ENCODE measurements around the gene KRTCAP3. TPM values are rescaled to one million over a fixed set of nuclear protein-coding genes. Genes with fewer than 3 reads are reported as not detected.

Gene KRTCAP3
- total RNA-seq, 1 experiment from 2014 or later = 49.9 TPM

DNA sequence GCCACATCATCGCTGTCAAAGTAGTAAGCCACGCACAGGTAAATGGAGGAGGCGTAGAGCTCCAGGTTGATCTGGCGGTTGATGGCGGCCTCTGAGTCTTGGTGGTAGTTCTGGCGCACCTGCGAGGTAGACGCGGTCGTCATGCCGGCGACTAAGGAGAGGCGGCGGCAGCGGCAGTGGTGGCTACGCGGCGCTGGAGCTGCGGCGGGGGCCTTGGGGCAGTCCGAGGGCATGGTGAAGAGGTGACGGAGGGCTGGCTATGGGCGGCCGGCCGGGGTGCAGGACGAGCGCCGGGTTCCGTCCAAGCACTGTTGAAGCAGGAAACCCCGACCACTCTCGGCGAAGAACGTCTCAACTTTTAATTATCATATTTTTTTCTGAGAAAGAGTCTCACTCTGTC is 49.0 kb upstream of the KRTCAP3 start:
- H4K20me1 ChIP-seq (ENCODE audit: control insufficient read depth, insufficient read depth, insufficient read length) = no peaks in the 10 kb centered on the region
- WGBS (ENCODE audit: extremely low coverage, insufficient read length, low lambda C conversion rate) = no CpG with 5 or more reads among the region's 33 CpGs
- H3K27ac Mint-ChIP-seq = no peak overlapping the region

More for the DNA sequence above, 49.0 kb upstream of the KRTCAP3 start:
- Histone ChIP-seq H2BK15ac (ENCODE audit: low read depth, low read length) (no peak overlapping the region), H2BK5ac (ENCODE audit: insufficient read length, low read length) (no peak overlapping the region), H3K18ac (ENCODE audit: insufficient read length, low read depth, low read length) (no peak overlapping the region), H3K23ac (ENCODE audit: insufficient read length, low read depth, low read length) (no peak overlapping the region), H2AK5ac (ENCODE audit: insufficient read length, low read length) (no peak overlapping the region), H2BK12ac (ENCODE audit: insufficient read length, low read depth, low read length) (no peak overlapping the region), H3K27me3 (ENCODE audit: insufficient read depth, low read length) (no peaks in the 10 kb centered on the region), H3K9ac (ENCODE audit: extremely low read depth, insufficient read length, low read length) (no peak overlapping the region), H3K79me1 (ENCODE audit: insufficient read depth, low read depth, low read length, poor library complexity, severe bottlenecking) (peaks cover 10% of the 10 kb centered on the region), H3K56ac (ENCODE audit: insufficient read length, low read depth, low read length) (no peak overlapping the region), H3K4ac (ENCODE audit: low read depth, low read length) (no peak overlapping the region), H3K27ac (ENCODE audit: insufficient read length, low read depth, low read length) (no peak overlapping the region), H3K9me3 (ENCODE audit: control insufficient read depth, low read depth, low read length) (no peaks in the 10 kb centered on the region), H4K5ac (ENCODE audit: insufficient read length, low read depth, low read length) (no peak overlapping the region), H4K91ac (ENCODE audit: insufficient read length, low read depth, low read length) (no peak overlapping the region), H3K79me2 (ENCODE audit: insufficient read depth, low read length) (peaks cover 41% of the 10 kb centered on the region; the same call in 1 of the 2 replicates), H2BK120ac (ENCODE audit: low read depth, low read length, poor library complexity, severe bottlenecking) (no peak overlapping the region), H2AFZ (ENCODE audit: low read length) (no peak overlapping the region), H4K8ac (replicated peaks; ENCODE audit: insufficient read length, low read depth, low read length) (no peak overlapping the region), H3T11ph (ENCODE audit: low read length) (no peak overlapping the region), H2BK20ac (ENCODE audit: low read depth, low read length, poor library complexity, severe bottlenecking) (no peak overlapping the region), H3K23me2 (ENCODE audit: insufficient read length, low read depth, low read length, poor library complexity, severe bottlenecking) (no peaks in the 10 kb centered on the region), H3K4me1 (ENCODE audit: insufficient read depth, low read length) (no peaks in the 10 kb centered on the region), H3K14ac (ENCODE audit: insufficient read depth, low read length) (no peak overlapping the region), H3K4me2 (ENCODE audit: insufficient read depth, insufficient read length, low read length) (no peak overlapping the region)
- Mint-ChIP-seq H3K4me1 (no peaks in the 10 kb centered on the region), H3K9me3 (no peaks in the 10 kb centered on the region), H3K36me3 (ENCODE audit: insufficient read depth in 1 of 3, low read depth in 3 of 3) (peaks cover 11 to 31% (median 16%) of the 10 kb centered on the region in 3 experiments; a peak in 6 of 7 replicates), H3K27me3 (ENCODE audit: low read depth) (no peaks in the 10 kb centered on the region), H3K4me3 (no peak overlapping the region)
- TF ChIP-seq, protein P1, sequence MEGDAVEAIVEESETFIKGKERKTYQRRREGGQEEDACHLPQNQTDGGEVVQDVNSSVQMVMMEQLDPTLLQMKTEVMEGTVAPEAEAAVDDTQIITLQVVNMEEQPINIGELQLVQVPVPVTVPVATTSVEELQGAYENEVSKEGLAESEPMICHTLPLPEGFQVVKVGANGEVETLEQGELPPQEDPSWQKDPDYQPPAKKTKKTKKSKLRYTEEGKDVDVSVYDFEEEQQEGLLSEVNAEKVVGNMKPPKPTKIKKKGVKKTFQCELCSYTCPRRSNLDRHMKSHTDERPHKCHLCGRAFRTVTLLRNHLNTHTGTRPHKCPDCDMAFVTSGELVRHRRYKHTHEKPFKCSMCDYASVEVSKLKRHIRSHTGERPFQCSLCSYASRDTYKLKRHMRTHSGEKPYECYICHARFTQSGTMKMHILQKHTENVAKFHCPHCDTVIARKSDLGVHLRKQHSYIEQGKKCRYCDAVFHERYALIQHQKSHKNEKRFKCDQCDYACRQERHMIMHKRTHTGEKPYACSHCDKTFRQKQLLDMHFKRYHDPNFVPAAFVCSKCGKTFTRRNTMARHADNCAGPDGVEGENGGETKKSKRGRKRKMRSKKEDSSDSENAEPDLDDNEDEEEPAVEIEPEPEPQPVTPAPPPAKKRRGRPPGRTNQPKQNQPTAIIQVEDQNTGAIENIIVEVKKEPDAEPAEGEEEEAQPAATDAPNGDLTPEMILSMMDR (conservative IDR thresholded peaks at IDR 0.05) = no peak
- DNase-seq = no peak
